HL-60 (cell line): ENCODE data around the gene TUBA3D.
"Not testable (repeated sequence)": the region's sequence is repeated elsewhere in the genome, so short reads cannot be mapped to it uniquely, and the experiment has no call there.

Experiments
- DNase-seq, 2 experiments: peaks; one replicate each; pipeline ENCODE4 v3.0.0-alpha.2; 2010 to 2020; ENCODE audit warnings: low read depth in 1 of 2, low spot score in 1 of 2
- H3K27ac ChIP-seq: fragments of 250-450 bp; sonication (Bioruptor Pico); replicated peaks from 2 replicates; pipeline ENCODE4 v1.5.1; 2020; ENCODE audit warnings: mild to moderate bottlenecking, moderate library complexity
- H3K27me3 ChIP-seq: fragments of 250-450 bp; sonication (Bioruptor Pico); 2 replicates; pipeline ENCODE4 v1.5.1; 2021; ENCODE audit warnings: mild to moderate bottlenecking, moderate library complexity; ENCODE audit not compliant: insufficient read depth, poor library complexity, severe bottlenecking
- H3K4me3 ChIP-seq: replicated peaks from 2 replicates; pipeline ENCODE4 v1.5.1; 2011; ENCODE audit warnings: mild to moderate bottlenecking, control low read depth, low read length; ENCODE audit not compliant: insufficient read depth
- GABPA ChIP-seq: IDR thresholded peaks from 2 replicates; pipeline ENCODE4 v1.6.1; 2012; ENCODE audit warnings: low read depth
- POLR2AphosphoS5 ChIP-seq: IDR thresholded peaks from 2 replicates; pipeline ENCODE4 v1.6.1; 2012; ENCODE audit warnings: low read depth
- SPI1 ChIP-seq: IDR thresholded peaks from 2 replicates; pipeline ENCODE4 v1.6.1; 2012; ENCODE audit warnings: low read depth, mild to moderate bottlenecking, borderline replicate concordance
- TF ChIP-seq, protein P1 (sequence below): IDR thresholded peaks from one replicate; pipeline ENCODE4 v1.5.1; 2011; ENCODE audit warnings: low read length, control low read depth, inconsistent platforms; ENCODE audit not compliant: insufficient read depth
- TF ChIP-seq, protein P2 (sequence below): IDR thresholded peaks from 2 replicates; pipeline ENCODE4 v1.6.1; 2012; ENCODE audit warnings: low read depth; ENCODE audit not compliant: insufficient replicate concordance

The TUBA3D gene

DNA sequence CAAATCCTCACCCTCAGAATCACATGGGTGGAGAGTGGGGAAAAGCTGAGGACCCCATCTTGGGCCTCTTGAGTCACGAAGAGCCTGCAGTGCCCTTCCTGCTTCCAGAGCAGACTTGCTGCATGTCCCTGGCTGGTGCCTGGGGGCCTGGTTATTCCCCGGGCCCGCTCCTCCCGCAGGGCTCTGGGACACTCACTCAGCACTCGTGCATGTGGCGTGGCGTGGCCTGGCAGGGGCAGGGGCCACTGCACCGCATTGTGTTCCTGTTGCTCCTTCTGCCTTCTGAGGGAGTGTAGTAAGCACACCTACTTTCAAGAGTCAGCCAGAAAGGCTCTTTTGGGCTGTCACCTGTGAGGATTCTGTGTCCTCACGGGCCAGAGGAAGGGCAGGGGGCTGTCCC lies 33.7 kb downstream of the TUBA3D start:
- no peaks in the 10 kb centered on the region for H3K27me3 ChIP-seq
- no peak for DNase-seq
- TF ChIP-seq GABPA (no peak), POLR2AphosphoS5 (no peak), SPI1 (no peak)
- H3K4me3 ChIP-seq, result no peak overlapping the region
- H3K27ac ChIP-seq, result no peak overlapping the region

DNA sequence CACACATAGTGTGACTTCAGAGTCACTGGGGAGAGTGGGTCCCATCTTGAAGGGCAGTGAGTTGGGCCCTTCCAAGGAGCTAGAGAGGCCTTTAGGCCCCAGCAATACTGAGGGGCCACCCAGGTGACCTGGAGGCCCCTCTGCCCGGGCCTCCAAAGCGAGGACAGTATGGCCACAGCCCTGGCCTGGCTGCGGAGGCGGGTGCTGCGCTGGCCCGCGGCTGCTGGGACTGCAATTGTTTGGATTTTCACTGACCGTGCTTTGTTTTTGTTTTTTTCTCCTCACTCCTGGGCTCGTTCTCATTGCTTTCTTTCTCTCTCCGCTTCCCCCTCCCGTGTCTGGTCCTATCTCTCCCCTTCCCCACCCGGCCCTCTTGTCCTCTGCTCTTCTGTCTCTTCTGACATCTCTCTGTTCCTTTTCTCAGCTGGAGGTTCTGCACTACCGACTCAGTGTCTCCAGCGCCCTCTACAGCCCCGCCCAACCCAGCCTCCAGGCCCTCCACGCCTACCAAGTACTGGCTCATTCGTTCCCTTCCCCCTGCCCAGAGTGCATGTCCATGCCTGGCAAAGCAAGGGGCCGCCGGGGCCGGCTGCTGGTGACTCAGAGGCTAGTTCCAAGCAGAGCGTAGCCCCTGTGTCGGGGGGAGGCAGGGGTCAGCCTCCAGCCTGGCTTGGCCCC lies 35.5 kb downstream of the TUBA3D start:
- DNase-seq, H3K27ac ChIP-seq, H3K27me3 ChIP-seq, H3K4me3 ChIP-seq: not testable (repeated sequence)

- not testable (repeated sequence) for DNase-seq, H3K4me3 ChIP-seq, H3K27ac ChIP-seq, H3K27me3 ChIP-seq
Observed at GRCh38 chr2:131511969-131512870, 36.3 kb downstream of the TUBA3D start.

- DNase-seq, result not testable (repeated sequence)
Observed at GRCh38 chr2:131514408-131515166, 38.7 kb downstream of the TUBA3D start.

GRCh38 chr2:131515235-131515634 lies 39.3 kb downstream of the TUBA3D start:
- not testable (repeated sequence) for H3K27me3 ChIP-seq, H3K4me3 ChIP-seq, H3K27ac ChIP-seq, DNase-seq

More at GRCh38 chr2:131514408-131515166, 38.7 kb downstream of the TUBA3D start:
- TF ChIP-seq SPI1, result peak; percentile 8; the same call in 1 of the 2 replicates
- not testable (repeated sequence) for H3K27me3 ChIP-seq, H3K27ac ChIP-seq, H3K4me3 ChIP-seq

GRCh38 chr2:131516011-131516410 lies 40.1 kb downstream of the TUBA3D start:
- Histone ChIP-seq H3K27ac (no peak overlapping the region), H3K27me3 (no peaks in the 10 kb centered on the region), H3K4me3 (no peak overlapping the region)
- no peak for DNase-seq
- TF ChIP-seq POLR2AphosphoS5 (no peak), SPI1 (no peak), GABPA (no peak)
- TF ChIP-seq, protein P1, sequence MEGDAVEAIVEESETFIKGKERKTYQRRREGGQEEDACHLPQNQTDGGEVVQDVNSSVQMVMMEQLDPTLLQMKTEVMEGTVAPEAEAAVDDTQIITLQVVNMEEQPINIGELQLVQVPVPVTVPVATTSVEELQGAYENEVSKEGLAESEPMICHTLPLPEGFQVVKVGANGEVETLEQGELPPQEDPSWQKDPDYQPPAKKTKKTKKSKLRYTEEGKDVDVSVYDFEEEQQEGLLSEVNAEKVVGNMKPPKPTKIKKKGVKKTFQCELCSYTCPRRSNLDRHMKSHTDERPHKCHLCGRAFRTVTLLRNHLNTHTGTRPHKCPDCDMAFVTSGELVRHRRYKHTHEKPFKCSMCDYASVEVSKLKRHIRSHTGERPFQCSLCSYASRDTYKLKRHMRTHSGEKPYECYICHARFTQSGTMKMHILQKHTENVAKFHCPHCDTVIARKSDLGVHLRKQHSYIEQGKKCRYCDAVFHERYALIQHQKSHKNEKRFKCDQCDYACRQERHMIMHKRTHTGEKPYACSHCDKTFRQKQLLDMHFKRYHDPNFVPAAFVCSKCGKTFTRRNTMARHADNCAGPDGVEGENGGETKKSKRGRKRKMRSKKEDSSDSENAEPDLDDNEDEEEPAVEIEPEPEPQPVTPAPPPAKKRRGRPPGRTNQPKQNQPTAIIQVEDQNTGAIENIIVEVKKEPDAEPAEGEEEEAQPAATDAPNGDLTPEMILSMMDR, result no peak
- TF ChIP-seq, protein P2, sequence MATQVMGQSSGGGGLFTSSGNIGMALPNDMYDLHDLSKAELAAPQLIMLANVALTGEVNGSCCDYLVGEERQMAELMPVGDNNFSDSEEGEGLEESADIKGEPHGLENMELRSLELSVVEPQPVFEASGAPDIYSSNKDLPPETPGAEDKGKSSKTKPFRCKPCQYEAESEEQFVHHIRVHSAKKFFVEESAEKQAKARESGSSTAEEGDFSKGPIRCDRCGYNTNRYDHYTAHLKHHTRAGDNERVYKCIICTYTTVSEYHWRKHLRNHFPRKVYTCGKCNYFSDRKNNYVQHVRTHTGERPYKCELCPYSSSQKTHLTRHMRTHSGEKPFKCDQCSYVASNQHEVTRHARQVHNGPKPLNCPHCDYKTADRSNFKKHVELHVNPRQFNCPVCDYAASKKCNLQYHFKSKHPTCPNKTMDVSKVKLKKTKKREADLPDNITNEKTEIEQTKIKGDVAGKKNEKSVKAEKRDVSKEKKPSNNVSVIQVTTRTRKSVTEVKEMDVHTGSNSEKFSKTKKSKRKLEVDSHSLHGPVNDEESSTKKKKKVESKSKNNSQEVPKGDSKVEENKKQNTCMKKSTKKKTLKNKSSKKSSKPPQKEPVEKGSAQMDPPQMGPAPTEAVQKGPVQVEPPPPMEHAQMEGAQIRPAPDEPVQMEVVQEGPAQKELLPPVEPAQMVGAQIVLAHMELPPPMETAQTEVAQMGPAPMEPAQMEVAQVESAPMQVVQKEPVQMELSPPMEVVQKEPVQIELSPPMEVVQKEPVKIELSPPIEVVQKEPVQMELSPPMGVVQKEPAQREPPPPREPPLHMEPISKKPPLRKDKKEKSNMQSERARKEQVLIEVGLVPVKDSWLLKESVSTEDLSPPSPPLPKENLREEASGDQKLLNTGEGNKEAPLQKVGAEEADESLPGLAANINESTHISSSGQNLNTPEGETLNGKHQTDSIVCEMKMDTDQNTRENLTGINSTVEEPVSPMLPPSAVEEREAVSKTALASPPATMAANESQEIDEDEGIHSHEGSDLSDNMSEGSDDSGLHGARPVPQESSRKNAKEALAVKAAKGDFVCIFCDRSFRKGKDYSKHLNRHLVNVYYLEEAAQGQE, result no peak

- not testable (repeated sequence) for H3K4me3 ChIP-seq, H3K27ac ChIP-seq, DNase-seq, H3K27me3 ChIP-seq
Observed at GRCh38 chr2:131516621-131517020, 40.7 kb downstream of the TUBA3D start.
